GM19023 (cell line): Measurements from ENCODE around the gene PRMT1.
"Not testable (repeated sequence)": the region's sequence is repeated elsewhere in the genome, so short reads cannot be mapped to it uniquely, and the experiment has no call there.

ENCODE experiments used
- ATAC-seq: cut with Tn5 transposase; IDR thresholded peaks from one replicate; pipeline ENCODE4 v1.9.1; 2021; ENCODE audit warnings: mild to moderate bottlenecking, moderate library complexity; ENCODE audit not compliant: unreplicated experiment

Gene PRMT1

GRCh38 chr19:49718511-49718910 lies 41.4 kb downstream of the PRMT1 start:
- ATAC-seq, result no peak

GRCh38 chr19:49718991-49719390 lies 41.9 kb downstream of the PRMT1 start:
- no peak for ATAC-seq

- ATAC-seq, result not testable (repeated sequence)
Measured at GRCh38 chr19:49719420-49719819, 42.3 kb downstream of the PRMT1 start.

DNA sequence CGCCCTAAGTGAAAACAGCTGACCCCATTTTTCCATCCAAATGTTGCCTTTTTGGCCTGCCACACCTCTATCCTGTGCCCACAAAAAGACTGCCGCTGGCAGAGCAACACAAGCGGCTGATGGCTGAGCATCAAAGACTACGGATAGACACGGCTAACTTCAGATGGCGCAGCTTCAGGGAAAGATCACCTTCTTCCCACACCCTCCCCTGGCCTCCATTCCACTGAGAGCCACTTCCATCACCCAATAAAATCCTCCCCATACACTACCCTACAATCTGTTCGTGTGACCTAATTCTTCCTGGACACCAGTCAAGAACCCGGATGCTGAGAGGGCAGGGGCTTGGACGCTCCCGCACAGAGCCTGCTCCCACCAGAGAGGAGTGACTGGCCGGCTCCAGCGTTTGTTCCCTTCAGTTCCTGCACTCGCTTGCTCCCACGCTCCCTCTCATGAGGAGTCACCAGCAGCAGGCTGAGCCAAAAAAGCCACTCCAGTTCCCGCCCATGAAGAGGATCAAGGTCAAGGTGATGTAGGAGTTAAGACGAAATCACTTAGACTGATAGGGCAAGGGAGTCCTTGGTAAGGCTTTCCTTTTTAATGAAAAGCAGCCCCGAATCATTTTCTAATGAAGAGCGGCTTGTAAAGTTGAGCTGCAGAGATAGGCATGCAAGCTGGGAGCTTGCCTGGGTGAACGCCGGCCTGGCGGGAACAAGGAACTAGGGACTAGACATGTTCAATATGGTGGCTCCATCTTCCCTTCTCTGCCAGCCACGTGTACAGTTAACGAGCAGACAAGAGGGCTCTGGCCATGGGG lies 50.4 kb downstream of the PRMT1 start:
- no peak for ATAC-seq

- ATAC-seq, result no peak
Measured at GRCh38 chr19:49730166-49730565, 53.1 kb downstream of the PRMT1 start.
